GM10847 (cell line): ENCODE data around the gene RAB3B.
A peak's percentile ranks its signal among the peaks of the same experiment; 100 is the strongest.

ENCODE experiments used
- POLR2A ChIP-seq: IDR thresholded peaks from 2 replicates; pipeline ENCODE4 v1.6.1; 2011; ENCODE audit not compliant: insufficient read length; ENCODE audit errors: extremely low read depth

RAB3B gene

GRCh38 chr1:51916587-51917405, 73.7 kb downstream of the RAB3B start:
- TF ChIP-seq POLR2A: no peak

- no peak for TF ChIP-seq POLR2A
These were observed 74.5 kb downstream of the RAB3B start for GRCh38 chr1:51915951-51916350.

GRCh38 chr1:51912881-51913280, 77.6 kb downstream of the RAB3B start:
- no peak for TF ChIP-seq POLR2A

GRCh38 chr1:51910221-51911000, 80.1 kb downstream of the RAB3B start:
- no peak for TF ChIP-seq POLR2A

- no peak for TF ChIP-seq POLR2A
These were observed 82.0 kb downstream of the RAB3B start for GRCh38 chr1:51908499-51908898.

- TF ChIP-seq POLR2A: no peak
These were observed 83.3 kb downstream of the RAB3B start for GRCh38 chr1:51907079-51907702.

- TF ChIP-seq POLR2A: no peak
These were observed 84.0 kb downstream of the RAB3B start for GRCh38 chr1:51906306-51907078.

GRCh38 chr1:51902456-51902855, 88.0 kb downstream of the RAB3B start:
- TF ChIP-seq POLR2A: no peak

GRCh38 chr1:51901151-51901550, 89.3 kb downstream of the RAB3B start:
- no peak for TF ChIP-seq POLR2A

GRCh38 chr1:51899022-51899421, 91.5 kb downstream of the RAB3B start:
- TF ChIP-seq POLR2A: no peak

- no peak for TF ChIP-seq POLR2A
These were observed 92.3 kb downstream of the RAB3B start for GRCh38 chr1:51898090-51898734.

- TF ChIP-seq POLR2A: no peak
These were observed 92.8 kb downstream of the RAB3B start for GRCh38 chr1:51897699-51898031.

GRCh38 chr1:51878616-51879336, 111.7 kb downstream of the RAB3B start, which contains the start of gene NRDC:
NRDC (minus strand) TSS chr1:51878727; CDS start chr1:51878615, 112 bp downstream.
- TF ChIP-seq POLR2A: peak; percentile 85

- TF ChIP-seq POLR2A: no peak
These were observed 112.2 kb downstream of the RAB3B start for GRCh38 chr1:51878308-51878615.
